ENCODE results near the gene OPRL1.
"Not testable (repeated sequence)": the region's sequence is repeated elsewhere in the genome, so short reads cannot be mapped to it uniquely, and the experiment has no call there.

Gene OPRL1

GRCh38 chr20:64106435-64106961 lies 26.6 kb downstream of the OPRL1 start:
- no peak for DNase-seq

DNA sequence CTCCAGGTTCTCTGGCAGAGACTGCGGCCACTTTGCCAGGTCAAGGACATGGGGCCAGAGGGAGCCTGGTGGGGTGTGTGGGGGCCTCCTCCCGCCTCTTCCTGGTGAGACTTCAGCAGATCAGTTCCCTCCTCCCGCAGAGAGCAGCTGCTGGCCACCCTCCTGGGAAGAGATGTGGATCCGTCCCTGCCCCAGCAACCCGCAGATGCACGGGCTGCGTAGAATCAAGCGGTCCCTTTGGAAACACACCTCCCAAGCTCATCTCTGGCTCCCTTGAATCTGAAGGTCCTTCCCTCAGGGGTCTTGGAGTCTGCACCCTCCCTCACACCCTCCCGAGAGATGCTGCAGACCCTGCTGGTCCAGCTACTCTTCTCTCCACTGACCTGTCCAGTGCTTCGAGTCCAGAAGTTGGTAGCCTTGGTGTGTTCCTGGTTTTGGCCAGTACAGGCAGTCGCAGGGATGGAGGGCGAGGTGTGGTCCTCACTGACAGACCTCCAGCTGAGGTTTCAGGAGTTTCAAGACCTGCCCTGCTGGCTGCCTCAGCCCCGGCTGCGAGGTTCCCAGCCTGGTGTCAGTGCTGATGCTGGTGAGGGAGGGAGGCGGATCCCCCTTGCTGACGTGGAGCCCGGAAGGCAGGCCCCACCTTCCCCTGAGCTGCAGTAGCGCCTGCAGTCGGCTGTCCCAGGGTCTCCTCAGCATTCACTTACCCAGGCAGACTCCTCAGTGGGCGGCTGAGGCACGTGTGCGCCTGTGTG lies 27.3 kb downstream of the OPRL1 start, which contains the start of gene NPBWR2:
Gene NPBWR2, minus strand, starts transcription at position 585 of the 755 bp plus-strand sequence. CDS start 734 bp downstream, outside the sequence.
- DNase-seq = no peak

DNA sequence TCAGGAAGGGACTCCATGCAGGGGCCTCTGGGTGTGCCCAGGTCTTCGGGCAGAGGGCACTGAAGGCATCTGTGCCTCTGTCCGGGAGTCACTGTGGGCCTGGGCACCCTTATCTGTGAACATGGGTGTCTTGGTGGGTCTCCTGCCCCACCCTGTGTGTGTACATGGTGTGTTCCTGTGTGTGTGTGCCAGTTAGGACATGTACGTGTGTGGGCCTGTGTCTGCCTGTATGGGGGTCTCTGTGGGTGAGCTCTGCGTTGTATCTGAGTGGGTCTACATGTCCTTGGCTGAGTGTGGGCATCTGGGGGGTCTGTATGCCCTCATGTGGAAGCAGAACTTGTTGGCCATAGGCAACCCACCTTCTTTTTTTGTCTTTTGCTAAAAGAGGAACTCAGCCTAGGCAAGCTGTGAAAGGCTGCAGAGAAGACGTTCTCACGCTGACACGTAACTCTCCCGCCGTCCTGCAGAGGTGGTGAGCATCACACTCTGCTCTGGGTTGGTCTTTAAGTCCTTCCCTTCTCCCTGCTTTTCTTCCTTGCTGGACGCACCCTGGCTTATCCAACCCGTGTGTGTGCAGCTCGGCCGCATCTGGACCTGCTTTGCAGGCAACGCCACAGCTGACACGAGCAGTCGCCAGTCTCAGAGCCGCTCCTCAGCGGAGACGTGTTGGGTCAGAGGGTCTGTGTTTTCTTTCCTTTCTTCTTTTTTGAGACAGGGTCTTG lies 28.0 kb downstream of the OPRL1 start:
- DNase-seq = no peak

DNA sequence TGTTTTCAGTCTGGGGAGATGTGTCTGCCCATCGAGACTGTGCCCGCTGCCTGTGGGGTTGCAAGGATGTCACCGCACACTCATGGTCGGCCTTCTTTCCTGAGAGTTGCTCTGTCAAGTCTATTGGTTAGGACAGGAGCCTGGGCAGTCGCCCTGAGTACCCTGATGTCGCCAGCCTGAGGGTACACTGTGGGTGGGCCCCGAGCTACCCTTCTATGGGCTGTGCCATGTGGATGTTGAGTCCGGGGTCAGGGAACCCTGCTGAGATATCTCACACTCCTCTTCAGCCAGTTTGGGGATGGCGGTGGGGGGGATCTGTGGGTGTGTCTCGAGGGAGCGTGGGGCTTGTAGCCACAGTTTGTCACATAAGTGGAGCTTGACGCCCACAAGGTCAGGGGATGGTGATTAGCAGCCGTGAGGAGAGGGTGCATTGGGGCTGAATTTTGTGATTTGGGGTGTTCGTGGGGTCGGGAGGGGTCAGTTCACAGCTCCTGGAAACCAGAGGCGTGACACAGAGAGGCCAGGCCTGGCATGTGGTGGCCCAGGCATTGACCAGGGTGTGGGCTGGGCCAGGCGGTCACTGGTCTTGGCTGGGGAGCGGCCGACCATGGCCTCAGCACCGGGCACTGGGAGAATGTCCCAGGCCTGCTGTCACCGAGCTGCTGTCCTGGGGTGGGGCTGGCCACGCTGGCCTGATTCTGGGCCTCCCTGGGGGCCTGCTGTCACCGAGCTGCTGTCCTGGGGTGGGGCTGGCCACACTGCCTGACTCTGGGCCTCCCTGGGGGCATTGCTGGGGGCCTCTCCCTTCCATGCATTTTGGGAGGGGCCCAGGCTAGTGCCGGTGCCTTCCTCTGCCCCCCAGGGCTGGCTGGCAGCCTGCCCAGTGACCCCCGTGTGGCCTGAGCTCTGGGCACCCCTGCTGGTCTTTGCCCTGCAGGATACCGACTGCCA lies 29.1 kb downstream of the OPRL1 start:
- no peak for DNase-seq

GRCh38 chr20:64109831-64110391 lies 30.0 kb downstream of the OPRL1 start:
- DNase-seq = no peak

DNA sequence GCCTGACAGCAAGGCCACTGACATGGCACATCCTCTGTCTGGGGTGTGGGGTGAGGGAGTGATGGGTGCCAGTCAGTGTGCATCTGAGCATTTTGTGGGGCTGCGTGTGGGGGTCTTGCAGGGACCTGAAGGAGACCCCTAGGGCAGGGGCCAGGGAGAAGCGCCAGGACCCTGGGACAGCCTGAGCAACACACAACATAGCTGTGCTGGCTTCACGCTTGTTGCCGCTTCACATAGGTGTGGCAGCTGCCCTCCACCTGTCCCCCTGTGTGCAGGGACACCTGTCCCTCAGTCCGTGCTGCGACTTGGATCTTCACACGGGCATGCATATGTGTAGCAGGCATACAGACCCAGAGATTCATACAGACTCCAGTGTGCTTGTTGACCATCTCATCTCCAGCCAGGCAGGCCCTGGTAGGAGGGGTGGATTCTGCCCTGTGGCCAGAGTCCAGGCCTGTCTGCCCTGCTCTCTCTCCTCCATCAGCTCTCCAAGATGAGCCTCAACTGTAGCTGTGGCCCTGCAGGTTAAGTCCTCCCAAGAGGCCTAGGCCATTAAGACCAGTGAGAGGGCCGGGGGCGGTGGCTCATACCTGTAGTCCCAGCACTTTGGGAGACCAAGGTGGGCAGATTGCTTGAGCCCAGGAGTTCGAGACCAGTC lies 30.7 kb downstream of the OPRL1 start:
- DNase-seq = no peak

DNA sequence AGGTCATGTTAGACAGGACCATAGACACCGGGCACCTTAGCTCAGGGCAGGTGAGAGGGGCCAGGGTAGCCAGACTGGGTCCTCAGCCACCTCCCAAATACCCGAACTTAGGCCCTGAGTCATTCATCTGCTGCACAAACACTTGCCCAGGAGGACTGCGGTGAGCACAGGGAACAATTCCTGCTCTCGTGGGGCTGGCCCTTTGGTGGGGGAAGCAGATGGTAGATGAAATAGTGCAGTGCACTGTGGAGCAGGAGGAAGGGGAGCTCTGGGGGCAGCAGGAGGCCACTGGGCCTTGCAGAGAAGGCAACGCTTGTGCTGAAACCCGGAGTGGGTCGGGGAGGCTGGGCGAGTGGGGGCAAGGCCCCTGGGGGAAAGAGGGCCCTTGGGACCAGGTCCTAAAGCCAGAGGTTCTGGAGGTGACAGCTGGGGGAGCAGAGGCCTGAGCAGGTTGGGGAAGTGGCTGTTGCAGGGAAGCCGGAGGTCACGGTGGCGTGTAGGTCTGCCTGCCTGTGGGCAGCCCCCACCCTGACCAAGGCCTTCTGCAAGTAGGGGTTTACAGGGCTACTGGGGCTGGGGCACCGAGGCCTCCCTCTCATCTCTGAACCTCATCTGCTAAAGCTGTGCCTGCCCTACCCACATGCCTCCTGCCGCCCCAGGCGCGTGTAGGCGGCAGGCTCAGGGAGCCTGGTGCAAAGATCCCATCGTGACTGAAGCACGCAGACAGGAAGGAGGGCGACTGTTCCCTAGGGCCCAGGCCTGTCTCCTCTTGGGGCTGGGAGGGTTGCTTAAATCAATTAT lies 32.2 kb downstream of the OPRL1 start:
- DNase-seq = no peak

DNA sequence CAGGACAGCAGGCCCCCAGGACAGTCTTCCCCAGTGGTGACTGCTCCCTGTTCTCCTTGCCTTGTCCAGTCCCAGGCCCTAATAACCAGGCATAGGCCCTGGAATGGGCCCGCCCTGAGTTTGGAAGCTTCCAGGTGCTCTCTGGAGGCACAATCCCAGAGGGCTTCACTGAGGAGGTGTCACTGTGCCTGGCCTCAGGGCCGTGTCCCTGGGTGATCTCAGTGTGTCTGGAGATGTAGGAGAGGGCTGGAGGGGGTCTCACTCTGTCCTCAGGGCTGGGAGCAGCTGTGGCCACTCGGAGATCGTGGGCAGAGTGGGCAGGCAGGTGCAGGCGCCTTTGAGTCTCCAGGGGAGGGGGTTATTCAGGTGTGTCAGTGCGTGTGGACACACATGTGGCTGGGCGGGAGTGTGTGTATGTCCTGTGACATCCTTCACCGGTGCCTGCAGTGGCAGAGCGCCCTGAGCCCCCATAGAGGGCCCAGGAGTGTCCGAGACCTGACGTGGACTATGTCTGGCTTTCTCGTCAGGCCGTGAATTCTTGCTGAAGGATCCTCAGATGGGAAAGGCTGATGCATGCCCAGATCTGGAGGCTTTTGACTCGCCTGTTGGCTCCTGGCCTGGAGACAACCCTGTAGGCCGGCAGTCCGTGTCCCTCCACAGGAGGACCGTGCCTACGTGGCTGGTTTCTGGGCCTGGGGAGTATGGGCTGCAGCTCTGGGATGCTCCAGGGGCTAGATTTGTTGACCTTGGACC lies 33.0 kb downstream of the OPRL1 start:
- no peak for DNase-seq

- no peak for DNase-seq
Measured at GRCh38 chr20:64113444-64113775, 33.5 kb downstream of the OPRL1 start.

GRCh38 chr20:64113796-64114355 lies 34.0 kb downstream of the OPRL1 start:
- no peak for DNase-seq

GRCh38 chr20:64114356-64114971 lies 34.6 kb downstream of the OPRL1 start:
- no peak for DNase-seq

DNA sequence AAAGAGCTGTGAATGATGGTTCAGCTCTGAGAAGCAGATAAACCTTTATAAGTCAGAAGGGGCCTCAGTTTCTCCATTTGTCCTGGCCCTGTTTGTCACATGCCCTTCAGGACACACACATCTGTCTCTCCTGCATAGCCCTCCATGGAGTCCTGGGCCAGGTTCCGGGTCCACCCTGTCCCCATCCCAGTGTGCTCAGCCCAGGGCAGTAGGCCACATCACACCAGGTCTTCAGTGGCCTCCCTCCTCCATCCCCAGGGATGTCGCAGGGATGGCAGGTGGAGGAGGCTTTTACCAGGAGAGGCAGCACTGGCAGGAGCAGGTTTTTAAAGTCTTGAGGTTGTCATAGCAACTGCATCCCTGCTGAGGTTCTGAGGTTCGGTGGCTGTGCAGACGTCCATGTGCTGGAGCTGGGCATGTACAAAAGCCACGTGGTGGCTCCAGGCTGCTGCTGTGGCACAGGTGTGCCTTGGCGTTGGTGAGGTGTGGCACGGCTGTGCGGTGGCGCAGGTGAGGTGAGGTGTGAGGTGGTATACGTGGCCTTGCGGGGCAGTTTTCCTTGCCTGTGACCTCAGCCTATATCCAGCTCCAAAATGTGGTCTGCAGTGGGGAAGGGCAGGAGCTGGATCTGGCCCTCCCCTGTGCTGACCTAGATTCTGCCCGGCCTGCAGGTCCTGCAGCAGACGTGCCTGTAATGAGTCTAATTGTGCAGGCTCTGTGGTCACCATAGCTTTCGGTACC lies 35.5 kb downstream of the OPRL1 start:
- DNase-seq = no peak

DNA sequence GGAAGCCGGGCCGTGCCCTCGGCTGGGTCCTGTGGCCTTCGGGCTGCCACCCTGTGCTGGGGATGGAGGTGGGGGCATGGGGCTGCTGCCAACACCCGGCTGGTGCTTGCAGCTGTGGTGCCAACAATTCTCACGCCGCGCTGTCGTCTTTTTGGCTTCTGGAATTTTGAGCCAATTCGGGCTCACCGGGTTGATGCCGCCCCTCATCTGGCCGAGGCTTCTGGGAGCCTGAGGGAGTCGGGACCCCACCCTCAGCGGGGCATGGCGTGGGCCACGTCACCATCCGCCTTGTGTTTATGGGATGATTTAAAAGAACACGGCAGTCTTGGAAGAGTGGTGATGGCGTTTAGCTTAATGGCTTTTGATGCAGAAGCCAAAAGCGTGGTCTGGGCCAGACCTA lies 36.1 kb downstream of the OPRL1 start:
- DNase-seq = no peak

- no peak for DNase-seq
Measured at GRCh38 chr20:64116541-64117431, 36.9 kb downstream of the OPRL1 start.

DNA sequence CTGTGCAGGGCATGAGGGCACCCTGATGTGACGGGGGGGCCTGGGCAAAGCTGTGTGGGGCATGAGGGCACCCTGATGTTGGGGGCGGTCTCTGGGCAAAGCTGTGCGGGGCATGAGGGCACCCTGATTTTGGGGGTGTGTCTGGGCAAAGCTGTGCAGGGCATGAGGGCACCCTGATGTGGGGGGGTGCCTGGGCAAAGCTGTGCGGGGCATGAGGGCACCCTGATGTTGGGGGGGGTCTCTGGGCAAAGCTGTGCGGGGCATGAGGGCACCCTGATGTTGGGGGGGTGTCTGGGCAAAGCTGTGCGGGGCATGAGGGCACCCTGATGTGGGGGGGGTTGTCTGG lies 37.5 kb downstream of the OPRL1 start:
- DNase-seq = not testable (repeated sequence)

GRCh38 chr20:64119301-64119680 lies 39.4 kb downstream of the OPRL1 start:
- DNase-seq = no peak

- peak; percentile 27 for DNase-seq
Measured at GRCh38 chr20:64119681-64120341, 39.9 kb downstream of the OPRL1 start.

Measured in 8988T (cell line).